Activated CD4-positive, alpha-beta T cell treated with anti-CD3 and anti-CD28 coated beads for 4 hours (primary cell): ENCODE results near the gene KIF5C.

Experiments
- DNase-seq, 2 donors: peaks; one replicate each; pipeline ENCODE4 v3.0.0-alpha.2; 2020

The KIF5C gene

GRCh38 chr2:149021271-149021719 lies 146.3 kb downstream of the KIF5C start:
- no peak for DNase-seq

GRCh38 chr2:149021761-149022160 lies 146.7 kb downstream of the KIF5C start:
- no peak for DNase-seq

DNA sequence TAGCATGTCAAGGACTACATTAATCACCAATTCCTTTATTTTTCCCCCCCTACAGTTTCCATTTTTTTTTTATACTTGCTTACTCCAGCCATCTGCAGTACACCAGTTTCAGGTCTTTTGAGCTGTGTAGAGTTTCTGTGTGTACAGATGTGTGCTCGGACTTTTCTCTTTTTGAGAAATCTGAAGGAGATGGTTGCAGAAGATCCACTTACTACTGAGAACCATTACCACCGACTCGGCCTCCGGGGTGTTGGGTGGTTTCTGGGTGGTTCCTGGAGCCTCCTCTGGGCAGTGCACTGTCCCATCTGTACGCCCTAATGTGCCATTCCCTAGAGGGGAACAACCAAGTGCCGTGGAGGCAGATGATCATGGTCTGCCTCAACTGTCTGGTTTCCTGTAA lies 148.1 kb downstream of the KIF5C start:
- no peak for DNase-seq

DNA sequence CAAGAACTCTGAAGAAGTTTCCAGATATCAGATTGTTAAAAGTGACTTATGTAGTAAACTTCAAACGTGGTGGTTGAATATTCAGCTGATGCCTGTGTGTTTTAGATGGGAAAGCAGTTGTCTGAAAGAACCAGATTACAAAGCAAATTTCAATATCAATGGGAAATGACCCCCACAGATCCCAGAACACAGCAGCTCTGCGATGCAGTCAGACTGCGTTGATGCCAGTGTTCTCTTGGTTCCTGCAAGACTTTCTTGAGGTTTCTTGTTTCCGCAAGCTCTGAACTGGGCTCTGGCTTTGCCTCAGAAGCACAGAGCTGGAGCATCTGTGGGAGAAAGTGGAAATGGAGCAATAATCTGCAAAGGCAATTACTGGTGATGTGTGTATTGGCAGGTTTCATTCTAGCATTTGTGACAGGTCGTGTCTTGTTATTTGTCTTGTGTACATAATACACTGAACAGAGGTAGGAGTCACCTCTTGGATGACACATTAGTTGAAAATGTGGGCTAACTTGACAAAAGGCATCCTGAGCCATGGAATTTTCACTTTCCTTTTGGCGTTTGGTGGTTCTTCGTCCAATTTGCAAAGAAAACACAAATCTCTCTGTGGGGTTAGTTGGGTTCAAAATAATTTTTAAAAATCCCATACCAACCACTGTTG lies 152.7 kb downstream of the KIF5C start:
- DNase-seq, result no peak

- DNase-seq, result no peak
These were observed 153.3 kb downstream of the KIF5C start for GRCh38 chr2:149028377-149028776.

DNA sequence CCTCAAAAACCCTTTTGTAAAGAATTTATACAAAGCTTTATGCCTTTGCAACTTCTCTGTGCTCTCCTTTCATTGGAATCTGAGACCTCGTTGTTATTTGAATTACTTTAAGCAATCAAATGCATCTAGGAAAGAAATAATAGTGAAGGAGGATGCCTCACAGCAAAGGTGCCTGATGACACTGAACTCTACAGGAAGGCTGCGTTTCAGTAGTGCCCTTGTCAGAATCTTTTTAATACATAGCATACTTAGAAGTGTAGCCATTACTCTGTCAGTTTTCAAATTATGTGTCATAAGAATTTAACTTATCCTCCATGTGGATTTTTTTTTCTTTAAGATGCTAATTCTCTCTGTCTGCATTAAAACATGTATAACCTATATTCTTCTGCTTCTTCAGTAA lies 153.9 kb downstream of the KIF5C start:
- DNase-seq, result no peak

DNA sequence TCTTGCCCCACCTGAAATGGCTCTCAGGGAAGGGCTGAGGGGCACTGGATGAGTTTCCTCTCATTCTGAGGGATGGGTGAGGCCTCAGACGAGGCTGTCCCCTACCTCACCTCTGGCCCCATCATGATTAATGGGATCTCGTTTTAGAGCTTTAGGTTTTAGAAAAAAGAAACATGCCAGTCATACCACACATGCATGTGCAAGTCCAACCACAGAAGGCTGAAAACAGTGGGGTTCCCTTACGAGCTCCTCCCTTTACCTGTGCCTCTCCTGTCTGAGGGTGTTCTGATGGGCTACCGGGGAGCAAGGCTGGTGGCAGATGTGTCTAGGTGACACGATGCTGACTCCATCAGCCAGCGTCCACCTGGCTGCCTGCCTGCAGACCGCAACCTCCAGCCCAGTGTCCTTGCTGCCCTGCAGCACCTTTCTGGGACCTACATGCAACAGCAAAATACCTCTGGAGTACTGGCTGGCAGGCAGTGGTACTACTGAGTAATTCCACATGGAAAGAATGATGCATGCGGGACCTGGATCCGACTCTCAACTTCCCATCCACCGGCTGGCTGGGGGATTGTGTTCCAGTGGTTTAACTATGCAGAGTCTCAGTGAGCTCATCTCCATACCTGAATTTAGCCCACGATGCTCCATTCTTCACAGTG lies 154.4 kb downstream of the KIF5C start:
- DNase-seq, result no peak

GRCh38 chr2:149031396-149031795 lies 156.4 kb downstream of the KIF5C start:
- no peak for DNase-seq

GRCh38 chr2:149033716-149034115 lies 158.7 kb downstream of the KIF5C start:
- no peak for DNase-seq

- DNase-seq, result no peak
These were observed 159.4 kb downstream of the KIF5C start for GRCh38 chr2:149034406-149034805.

- DNase-seq, result no peak
These were observed 161.7 kb downstream of the KIF5C start for GRCh38 chr2:149036507-149037293.

DNA sequence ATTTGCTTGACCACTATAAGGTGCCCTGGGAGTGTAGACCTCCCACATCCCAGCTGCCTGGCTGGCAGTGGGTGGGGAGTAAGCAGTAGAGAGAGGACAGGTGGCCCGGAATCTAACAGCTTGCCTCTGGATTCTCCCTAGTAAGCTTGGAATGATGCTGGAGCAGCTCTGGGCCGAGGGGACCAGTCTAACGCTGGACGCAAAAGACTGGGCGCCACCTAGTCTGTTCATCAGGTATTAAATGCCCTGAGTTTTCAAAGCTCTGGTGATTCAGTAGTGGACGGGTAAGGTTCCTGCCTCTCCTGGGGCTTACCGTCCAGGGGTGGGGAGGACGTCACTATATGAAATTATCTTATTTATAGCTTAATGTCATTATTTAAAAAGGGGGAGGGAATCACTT lies 162.8 kb downstream of the KIF5C start:
- DNase-seq, result no peak

GRCh38 chr2:149038442-149039212 lies 163.6 kb downstream of the KIF5C start, which contains the start of gene LYPD6B:
LYPD6B (plus strand) TSS chr2:149038699; CDS start chr2:149130949, 92,250 bp downstream.
- DNase-seq, result no peak

DNA sequence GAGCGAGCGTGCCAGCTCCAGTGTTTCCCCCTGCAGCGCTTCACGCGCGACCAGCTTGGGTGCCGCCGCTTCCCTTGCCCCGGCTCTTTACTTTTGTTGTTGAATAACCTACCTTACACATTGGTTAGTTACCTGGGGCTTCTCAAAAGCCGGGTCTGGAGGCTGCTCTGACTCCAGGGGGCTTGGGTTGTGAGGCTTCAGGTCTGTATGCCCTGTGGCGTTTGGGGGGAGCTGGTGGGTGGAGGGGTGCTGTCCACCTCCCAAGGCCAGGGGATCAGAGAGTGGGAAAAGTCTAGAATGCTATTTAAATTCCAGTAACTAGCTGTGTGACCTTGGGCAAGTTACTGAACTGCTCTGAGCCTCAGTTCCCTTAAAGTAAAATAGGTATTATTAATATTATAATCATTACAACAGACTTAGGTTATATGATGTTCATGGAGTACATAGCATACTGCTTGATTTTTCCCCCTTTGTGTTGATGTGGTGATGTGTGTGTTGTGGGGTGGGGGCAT lies 164.2 kb downstream of the KIF5C start:
- no peak for DNase-seq

- DNase-seq, result peak; percentile 25 to 42
These were observed 165.4 kb downstream of the KIF5C start for GRCh38 chr2:149040451-149040850.

DNA sequence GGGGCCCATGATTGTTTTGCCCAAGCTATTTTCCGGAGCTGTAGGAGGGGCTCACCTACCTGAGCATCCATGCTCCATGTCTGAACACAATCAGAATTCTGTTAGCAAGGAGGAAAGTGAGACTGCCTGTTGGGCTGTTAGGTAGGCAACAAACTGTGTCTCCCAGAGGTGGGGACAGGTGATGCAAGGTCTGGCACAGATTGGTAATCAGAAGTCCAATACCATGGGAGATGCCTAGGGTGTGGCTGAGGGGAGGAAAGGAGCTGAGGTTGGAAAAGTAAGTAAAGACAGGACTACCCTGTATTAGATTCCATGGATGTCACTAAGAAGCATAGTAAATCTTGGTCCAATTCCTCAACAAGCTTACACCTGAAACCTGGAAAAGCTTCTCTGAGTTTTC lies 166.5 kb downstream of the KIF5C start:
- DNase-seq, result no peak

DNA sequence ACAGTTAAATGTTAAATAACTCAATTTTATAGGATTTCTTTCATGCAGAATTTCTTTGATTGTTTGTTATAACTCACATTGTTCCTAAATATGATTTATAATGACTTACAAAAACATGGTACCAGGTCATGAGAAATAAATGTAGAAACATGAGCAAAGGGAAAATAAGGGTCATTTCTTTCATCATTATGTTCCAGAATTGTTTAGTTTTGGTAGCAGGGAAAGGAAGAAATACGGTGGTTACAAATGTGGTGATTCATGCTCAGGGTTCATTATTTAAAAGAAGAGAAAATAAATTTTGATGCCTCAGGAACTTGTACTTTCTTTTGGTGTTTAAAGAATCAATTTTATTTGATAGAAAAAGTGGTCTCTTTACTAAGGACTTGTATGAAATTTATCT lies 167.9 kb downstream of the KIF5C start:
- no peak for DNase-seq

GRCh38 chr2:149044500-149044899 lies 169.5 kb downstream of the KIF5C start:
- DNase-seq, result no peak

- no peak for DNase-seq
These were observed 172.1 kb downstream of the KIF5C start for GRCh38 chr2:149047118-149047517.

DNA sequence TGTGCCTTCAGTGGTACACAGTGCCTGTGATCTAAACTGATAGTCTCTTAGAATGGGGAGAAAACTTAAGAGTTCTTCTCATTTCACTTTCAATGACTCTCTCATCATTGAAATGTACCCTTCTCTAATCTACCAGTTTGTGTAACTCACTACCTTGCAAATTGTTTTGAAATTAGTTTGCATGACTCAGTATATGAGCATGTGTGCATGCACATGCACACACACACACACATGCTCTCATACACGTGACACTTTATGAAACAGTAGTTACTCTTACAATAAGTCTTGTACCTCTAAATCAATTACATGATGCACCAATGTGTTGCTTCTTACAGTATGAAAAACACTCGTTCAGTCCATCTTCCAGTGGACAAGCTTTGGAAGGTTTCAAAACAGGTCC lies 174.1 kb downstream of the KIF5C start:
- DNase-seq, result no peak

- DNase-seq, result no peak
These were observed 175.2 kb downstream of the KIF5C start for GRCh38 chr2:149050188-149050587.

- no peak for DNase-seq
These were observed 180.7 kb downstream of the KIF5C start for GRCh38 chr2:149055751-149056150.
